Stimulated activated CD8-positive, alpha-beta memory T cell treated with anti-CD3 and anti-CD28 coated beads, Interleukin-4, amount 100 ng/mL, for 24 hours (primary cell): ENCODE data around the gene SLC25A23.
"Not testable (repeated sequence)": the region's sequence is repeated elsewhere in the genome, so short reads cannot be mapped to it uniquely, and the experiment has no call there.

Experiments used
- DNase-seq: peaks from one replicate; pipeline ENCODE4 v3.0.0-alpha.2; 2020; ENCODE audit warnings: low read depth

The SLC25A23 gene

DNA sequence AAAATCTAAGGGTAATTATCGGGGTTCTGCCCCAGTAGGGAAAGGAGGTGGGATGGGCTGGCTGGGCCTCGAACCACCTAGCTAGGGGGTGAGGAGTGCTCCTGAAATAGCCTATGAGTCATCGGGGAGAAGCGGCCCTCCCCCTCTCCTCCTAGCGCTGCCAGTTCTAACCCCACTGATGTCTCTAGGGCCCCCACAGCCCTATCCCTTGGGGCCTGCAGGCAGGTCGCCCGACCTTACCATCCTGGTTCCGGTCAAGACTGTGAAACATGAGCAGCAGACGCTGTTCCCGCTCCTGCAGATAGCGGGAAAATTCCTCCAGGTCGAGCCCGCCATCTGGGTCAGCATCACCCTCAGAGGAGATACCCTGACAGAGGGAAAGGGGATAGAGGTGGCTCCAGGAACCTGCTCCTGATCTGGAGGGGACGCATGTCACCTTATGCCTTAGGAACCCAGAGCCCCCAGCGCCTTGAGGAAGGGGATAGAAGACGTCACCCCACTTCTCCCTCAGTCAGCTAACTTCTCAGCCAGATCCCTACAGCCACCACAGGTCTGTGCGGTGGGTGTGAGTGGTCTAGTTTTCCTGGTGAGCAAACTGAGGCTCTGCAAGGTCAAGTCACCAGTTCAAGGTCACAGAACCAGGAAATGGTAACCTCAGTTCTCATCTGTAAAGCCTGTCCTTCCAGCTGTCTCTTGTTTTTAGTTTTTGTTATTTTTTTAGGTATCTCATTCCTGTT lies 1.5 kb downstream of the SLC25A23 start:
- DNase-seq = no peak

DNA sequence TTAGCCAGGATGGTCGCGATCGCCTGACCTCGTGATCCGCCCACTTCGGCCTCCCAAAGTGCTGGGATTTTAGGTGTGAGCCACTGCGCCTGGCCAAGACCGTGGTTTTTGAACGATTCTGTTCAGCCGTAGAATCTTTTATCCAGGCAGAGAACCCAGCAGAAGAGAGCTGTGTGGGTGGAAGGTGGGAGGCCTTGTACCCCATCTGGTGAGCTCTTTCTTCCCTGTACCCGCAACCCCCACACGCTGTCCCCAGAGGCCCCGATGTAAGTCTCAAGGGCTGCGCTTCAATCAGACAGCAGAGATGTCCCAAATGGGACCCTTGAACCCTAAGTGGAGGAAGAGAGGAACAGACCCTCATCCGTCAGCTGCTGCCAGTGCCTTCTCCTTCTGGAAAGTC lies 3.7 kb downstream of the SLC25A23 start:
- no peak for DNase-seq

DNA sequence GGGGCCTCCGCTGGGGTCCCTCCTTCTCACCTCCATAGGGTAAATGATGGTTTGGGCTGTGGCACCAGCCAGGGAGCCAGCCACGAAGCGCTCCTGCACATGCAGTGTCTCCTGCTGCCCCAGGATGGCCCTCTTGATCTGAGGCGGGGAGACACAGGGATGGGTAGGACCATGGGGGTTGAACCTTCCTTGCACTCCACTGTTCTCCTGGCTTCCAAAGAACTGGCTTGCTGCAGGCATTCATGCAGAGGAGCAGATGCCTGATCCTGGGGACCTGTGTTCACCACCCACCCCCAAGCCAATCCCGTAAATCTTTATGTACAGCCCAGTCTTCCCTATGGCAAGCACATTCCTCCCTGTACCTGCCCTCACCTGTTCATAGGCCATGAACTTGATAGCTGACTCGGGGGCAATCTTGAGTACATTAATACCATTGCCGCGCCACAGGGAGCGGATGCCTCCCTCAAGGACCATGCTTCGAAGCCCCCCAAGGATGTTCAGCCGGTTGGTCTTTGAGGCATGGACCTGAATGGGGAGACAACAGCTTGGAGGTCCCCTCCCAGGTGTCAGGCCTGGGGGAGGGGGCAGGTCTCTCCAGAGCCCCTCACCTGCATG lies 5.5 kb downstream of the SLC25A23 start:
- DNase-seq = no peak

DNA sequence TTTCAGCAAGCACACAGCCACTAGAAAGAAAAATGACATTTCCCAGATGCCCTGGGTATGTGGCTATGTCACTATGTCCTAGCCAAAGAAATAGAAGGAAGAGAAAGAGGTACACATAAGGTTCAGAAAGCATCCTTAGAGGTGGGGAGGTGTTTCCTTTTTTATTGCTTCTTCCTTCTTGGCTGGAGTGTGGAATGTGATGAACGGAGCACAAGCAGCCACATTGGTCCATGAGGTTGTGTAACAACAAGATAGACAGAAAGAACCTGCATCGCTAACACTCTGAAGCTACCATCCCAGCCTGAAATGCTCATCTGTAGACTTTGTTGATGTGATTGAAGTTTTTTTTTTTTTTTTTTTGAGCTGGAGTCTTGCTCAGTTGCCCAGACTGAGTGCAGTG lies 6.7 kb downstream of the SLC25A23 start:
- DNase-seq = no peak

DNA sequence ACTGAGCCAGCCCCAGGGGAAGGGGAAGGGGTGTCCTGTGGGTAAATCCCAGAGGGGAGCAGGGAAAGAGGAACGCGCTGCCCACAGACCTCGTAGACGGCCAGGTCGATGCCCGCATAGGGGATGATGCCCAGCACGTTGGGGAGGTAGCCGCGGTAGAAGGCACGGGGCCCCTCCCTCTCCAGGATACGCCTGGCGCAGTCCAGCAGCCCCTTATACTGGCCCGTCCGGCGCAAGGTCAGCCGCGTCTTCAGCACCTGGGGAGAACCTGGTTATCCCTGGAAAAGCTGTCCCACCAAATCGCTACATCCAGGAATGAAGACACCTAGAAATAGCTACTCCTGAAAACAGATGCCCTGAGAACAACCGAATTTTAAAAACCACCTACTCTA lies 7.4 kb downstream of the SLC25A23 start:
- DNase-seq = no peak

DNA sequence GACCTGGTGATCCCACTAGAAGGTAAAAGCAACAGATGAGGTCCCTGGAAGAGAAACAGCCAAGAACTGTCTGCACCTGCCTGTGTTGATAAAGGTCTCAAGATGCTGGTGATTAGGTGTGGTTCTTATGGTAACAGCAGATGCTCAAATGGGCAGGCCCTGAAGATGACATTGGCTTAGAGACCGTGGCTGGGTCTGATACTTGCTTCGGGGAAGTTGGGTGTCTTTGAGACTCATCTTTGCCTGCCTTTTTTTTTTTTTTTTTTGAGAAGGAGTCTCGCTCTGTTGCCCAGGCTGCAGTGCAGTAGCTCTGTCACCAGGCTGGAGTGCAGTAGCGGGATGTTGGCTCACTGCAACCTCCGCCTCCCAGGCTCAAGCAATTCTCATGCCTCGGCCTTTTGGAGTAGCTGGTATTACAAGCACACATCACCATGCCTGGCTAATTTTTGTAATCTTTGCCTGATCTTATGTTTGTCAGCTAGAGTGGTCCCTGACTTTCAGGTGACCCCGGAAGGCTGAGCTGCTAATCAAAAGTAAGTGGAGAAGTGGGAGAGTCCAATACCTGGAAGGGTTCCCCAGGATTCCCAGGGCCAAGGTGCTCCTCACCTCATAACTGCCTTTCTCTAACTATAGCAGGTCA lies 7.9 kb downstream of the SLC25A23 start:
- no peak for DNase-seq

DNA sequence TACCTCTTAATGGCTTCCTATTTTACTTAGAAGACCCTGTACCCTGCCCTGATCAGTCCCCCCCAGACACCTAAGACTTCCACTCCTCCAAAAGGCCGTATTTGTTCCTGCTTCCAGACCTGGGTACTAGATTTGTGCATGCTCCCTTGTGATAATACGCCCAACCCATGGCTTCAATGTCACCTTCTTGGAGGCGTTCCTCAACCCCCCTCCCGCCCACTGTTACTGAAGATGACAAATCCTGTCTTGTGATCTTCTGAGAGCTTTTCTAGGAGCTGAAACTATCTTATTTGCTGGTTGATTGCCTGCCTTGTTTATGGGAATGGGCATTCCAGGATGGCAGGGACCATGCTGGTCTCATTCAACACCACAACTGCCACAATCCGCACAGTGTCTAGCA lies 9.4 kb downstream of the SLC25A23 start:
- no peak for DNase-seq

DNA sequence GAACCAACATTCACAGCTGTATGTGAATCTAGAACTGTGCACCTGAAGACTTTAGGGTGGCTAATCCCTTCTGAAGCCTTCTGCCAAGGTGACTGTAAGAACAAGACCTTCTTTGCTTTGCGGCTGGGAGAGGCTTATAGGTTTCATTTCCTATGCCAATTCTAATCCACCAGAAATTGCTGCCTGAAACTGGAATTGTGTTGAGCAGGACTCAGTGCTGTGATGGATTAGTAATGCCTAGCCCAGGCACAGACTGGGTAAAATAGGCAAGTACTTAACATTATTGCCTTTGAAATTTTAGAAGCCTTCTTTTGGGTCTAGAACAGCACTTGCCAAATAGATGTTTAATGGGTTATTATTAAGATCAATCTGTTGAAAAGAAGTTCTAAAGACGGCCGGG lies 11.5 kb downstream of the SLC25A23 start:
- DNase-seq = no peak

DNA sequence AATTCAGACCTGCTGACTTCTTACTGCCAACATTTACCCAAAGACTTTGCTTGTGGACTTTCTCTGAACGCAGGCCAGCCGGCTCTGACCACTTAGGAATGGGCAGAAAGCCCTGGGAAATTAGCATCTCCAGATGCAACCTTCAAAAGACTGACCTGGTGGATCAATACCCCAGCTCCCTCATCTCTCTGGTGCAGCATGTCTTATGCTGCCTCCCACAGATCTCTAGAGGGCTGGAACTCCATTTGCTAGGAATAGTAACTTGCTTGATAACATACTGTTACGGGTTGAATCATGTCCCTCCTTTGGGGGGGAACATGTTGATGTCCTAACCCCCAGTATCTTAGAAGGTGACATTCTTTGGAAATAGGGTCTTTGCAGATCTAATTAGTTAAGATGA lies 13.1 kb downstream of the SLC25A23 start:
- no peak for DNase-seq

DNA sequence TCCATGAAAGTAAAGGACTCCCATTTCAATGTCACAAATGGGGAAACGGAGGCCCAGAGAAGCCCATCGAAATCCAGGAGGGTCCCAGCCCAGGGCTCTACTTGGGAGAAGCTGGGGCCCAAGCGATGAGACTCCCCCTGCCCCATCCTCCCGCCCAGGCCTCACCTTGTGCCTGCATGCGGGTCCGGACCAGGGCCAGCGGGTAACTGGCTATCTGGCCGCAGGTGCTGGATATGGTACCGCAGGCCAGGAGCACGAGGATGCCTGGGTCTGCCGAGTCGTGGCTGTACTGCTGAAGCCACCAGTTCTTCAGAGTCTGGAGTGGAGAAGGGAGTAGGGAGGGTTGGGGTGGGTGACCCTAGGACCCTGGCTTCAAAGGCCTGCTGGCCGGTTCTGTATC lies 15.6 kb downstream of the SLC25A23 start:
- DNase-seq = no peak

DNA sequence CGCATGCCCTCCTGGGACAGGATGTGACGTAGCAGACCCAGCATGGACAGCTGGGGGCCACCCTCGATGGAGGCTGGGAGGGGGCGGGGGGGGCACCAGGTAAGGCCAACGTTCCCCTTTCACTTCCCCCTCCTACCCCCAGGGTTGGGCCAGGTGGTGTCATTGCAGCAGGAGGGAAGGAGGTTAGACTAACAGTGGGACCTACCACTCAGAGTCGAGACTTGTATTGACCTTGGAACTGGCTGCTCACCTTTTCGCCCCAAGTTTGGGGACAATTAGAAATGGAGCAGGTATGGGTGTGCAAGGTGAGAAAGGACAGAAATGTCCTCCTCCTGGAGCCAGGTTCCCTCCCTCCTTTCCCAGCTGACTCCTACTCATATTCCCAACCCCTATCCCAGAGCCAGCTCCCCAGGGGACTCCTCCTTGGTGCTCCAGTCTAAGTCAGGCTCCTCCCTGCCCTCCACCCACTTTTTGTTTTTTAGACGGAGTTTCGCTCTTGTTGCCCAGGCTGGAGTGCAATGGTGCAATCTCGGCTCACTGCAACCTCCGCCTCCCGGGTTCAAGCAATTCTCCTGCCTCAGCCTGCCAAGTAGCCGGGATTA lies 17.4 kb downstream of the SLC25A23 start:
- no peak for DNase-seq

DNA sequence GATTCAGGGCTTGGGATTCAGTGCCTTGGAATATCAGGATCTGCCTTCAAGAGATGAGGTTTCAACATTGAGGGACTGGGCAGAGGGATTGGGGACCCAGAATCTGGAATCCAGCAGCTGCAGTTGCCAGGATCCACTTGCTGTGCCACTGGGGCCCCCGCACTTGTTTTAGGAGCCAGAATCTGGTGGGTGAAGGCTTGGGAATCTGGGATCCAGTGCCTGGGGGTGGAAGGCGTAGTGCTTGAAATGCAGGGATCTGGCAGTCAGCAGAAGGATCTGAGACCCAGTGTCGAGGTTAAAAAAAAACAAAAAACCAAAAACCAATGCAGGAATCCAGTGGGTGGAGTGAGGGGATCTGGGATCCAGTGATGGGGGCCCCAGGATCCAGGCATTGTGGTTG lies 18.7 kb downstream of the SLC25A23 start:
- DNase-seq = no peak

DNA sequence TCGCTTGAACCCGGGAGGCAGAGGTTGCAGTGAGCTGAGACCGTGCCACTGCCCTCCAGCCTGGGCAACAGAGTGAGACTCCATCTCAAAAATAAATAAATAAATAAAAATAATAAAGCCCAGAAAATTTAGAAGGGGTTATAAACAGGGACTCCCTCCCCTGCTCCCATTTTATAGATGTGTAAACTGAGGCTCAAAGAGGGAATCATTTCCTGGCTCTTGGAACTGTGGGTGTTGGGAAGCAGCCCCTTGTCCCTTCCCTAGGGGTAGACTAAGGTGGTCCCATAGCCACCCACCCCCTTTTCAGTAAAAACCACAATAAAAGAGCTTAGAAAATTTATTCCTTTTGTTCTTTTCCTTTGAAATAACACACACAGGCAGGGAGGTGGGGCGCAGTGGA lies 19.8 kb downstream of the SLC25A23 start:
- no peak for DNase-seq

DNA sequence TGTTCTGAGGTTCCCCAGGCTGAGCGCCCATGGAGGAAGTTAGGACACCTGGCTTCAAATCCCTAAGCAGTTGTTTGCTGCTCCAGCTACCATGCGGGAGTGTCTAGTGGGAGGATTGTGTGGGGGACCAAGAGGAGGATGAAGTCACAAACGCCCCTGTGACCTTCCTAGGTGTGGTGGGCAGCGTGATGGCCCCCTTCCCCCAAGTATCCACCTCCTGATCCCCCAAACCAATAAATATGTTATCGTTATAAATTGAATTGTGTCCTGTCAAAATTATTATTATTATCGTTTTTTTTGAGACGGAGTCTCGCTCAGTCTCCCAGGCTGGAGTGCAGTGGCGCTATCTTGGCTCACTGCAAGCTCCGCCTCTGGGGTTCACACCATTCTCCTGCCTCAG lies 25.9 kb downstream of the SLC25A23 start, which contains the start of gene SLC25A41:
Gene SLC25A41, minus strand, starts transcription at position 101 of the 400 bp plus-strand sequence. Its CDS starts 70 bp downstream, at position 31.
- DNase-seq = no peak

DNA sequence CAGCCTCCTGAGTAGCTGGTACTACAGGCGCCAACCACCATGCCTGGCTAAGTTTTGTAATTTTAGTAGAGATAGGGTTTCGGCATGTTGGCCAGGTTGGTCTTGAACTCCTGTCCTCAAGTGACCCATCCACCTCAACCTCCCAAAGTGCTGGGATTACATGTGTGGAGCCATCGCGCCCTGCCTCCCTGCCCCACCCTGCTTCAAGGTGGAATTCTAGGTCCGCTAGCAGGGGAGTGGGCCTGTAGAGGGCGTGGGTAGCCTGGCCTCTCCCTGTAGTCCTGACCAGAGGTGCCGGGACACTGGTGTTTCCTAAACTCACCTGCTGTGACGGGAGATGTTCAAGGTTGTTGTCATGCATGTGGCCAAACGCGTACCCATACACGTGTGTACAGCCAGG lies 26.4 kb downstream of the SLC25A23 start:
- DNase-seq = no peak

DNA sequence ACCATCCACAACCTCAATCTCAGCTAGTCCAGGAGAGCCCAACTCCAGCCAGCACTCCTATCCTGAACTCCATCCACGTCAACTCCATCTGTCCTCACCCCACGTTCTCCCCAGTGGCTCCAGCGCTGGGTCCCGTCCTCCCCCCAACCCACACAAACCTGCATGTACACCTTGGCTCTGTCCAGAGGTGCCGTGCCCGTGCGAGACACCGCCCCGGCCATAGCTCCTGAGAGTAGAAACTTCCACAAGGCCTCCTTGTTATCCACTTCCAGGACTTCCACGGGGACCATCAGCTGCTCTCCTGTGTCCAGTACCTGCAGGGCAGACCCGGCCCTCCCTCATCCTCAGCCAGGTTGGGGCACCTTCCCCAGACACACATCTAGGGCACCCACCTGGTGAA lies 27.7 kb downstream of the SLC25A23 start:
- DNase-seq = no peak

DNA sequence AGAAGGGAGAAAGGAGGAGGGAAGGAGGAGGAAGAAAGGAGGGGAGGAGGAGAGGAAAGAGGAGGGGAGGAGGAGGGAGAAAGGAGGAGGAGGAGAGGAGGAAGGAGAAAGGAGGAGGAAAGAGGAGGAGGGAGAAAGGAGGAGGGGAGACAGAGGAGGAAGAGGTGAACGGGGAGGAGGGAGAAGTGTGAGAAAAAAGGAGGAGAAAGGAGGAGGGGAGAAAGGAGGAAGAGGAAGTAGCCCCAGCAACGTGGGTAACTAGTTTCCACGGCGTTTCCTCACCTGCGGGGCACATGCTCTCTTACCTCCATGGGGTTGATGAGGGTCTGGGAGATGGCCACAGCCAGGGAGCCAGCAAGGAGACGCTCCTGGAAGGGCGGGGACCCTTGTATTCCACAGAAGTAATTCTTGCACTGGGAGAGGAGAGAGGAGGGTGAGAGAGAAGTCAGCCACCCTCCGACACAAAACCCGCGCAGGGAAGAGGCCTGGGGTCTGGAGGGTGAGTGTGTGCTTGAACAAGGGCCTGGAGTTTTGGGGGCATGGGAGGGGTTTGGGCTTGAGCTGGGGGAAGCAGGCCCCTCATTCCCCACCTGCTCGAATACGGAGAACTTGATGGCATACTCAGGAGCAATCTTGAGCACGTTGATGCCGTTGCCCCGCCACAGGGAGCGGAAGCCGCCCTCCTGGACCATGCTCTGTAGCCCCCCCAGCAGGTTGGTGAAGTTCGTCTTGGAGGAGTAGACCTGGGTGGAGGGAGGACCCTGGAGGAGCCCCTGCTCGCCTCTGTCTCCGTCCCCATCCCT lies 30.0 kb downstream of the SLC25A23 start:
- DNase-seq = no peak

DNA sequence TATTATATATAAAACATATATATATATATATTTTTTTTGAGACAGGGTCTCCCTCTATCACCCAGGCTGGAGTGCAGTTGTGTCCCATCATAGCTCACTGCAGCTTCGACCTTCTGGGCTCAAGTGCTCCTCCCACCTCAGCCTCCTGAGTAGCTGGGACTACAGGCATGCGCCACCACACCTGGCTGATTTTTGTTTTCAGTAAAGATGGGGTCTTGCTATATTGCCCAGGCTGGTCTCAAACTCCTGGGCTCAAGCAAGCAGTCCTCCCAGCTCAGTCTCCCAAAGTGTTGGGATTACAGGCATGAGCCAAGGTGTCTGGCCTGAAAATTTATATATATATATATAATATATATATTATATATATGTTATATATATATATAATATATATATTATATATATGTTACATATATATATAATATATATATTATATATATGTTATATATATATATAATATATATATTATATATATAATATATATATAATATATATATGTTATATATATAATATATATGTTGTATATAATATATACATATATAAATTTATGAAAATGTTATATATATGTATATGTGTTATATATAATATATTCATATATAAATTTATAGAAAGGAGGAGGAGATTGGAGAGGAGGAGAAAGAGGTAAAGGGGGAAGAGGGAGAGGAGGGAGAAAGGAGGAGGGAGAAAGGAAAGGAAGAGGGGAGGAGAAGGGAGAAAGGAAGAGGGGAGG lies 30.7 kb downstream of the SLC25A23 start:
- not testable (repeated sequence) for DNase-seq

DNA sequence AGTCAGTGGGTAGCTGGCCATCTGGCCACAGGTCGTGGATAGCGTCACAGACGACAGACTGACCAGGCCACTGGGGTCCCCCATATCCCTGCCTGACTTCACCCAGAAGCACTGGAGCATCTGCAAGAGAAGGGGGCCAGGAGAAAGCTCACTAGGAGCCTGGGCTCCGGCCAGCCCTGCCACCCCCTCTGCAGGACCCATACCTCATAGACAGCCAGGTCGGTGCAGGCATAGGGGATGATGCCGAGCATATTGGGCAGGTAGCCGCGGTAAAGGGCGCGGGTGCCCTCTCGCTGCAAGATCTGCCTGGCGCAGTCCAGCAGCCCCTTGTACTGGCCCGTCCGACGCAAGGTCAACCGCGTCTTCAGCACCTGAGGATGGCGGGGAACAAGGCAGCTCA lies 32.5 kb downstream of the SLC25A23 start:
- DNase-seq = no peak

DNA sequence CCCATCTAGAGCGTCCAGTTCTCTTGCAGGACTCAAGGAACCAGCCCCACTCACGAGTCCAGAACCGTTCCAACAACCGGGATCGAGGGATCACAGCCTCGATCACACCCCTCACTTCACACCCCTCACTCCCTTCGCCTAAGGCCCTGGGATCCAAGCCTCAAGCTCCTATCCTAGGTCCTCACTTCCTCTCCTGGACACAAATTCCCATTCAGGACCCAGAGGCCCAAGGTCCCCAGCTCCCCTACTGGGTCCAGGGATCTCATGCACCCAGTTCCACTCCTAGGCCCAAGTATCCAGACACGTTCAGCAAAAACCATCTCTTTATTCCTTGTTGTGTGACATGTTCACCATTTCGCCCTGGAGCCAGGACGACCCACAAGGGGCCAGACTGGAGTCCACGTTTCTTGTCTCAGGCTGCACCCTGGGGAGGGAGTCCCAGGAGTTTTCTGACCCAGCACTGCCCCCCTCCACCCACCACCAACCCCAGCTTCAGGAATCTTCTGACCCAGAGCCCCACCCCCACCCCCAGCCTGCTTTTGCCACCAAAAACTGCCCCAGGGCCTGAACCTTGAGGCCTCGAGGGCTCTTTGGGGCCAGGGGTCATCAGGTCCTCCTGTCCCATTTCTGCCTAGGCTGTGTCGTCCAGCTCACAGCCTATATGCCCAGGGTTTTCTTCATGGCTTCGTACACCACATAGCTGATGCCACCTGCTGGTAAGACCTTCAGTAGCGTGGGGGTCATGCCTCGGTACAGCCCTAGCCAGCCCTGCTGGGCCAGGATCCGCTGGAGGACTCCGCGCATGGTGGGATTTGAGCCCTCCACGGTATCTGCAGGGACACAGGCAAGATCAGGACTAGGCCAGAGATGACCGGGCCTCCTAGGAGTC lies 33.6 kb downstream of the SLC25A23 start:
- DNase-seq = no peak
